ENCODE results near the gene ZNF892.
"Not testable (repeated sequence)": the region's sequence is repeated elsewhere in the genome, so short reads cannot be mapped to it uniquely, and the experiment has no call there.

Gene ZNF892

GRCh38 chr2:95240556-95240955 lies 33.2 kb downstream of the ZNF892 start:
- Mint-ChIP-seq H3K27ac (no peak overlapping the region), H3K4me3 (no peak overlapping the region), H3K36me3 (peaks cover 9 to 24% of the 10 kb centered on the region in 2 donors), H3K27me3 (peaks cover 0 to 11% of the 10 kb centered on the region in 2 donors), H3K9me3 (peaks cover 24 to 35% of the 10 kb centered on the region in 2 donors), H3K4me1 (no peaks in the 10 kb centered on the region)
- DNase-seq (no peak), ATAC-seq (replicated peaks) (no peak)

- not testable (repeated sequence) for DNase-seq; H3K27me3 Mint-ChIP-seq; H3K4me1 Mint-ChIP-seq; H3K27ac Mint-ChIP-seq; H3K4me3 Mint-ChIP-seq; ATAC-seq (replicated peaks)
- Mint-ChIP-seq H3K36me3 (peaks cover 11 to 22% of the 10 kb centered on the region in 2 donors), H3K9me3 (peaks cover 34 to 37% of the 10 kb centered on the region in 2 donors)
Observed at GRCh38 chr2:95242084-95242483, 34.8 kb downstream of the ZNF892 start.

Measured in stimulated activated naive B cell treated with anti-CD40 and anti-IgM and Interleukin-4, amounts not matched to agents 10 μg/mL and 1 μg/mL and 100 μg/mL, for 72 hours (primary cell).